ENCODE results near the gene REM2. TPM values are rescaled to one million over a fixed set of nuclear protein-coding genes. Genes with fewer than 3 reads are reported as not detected.

REM2 gene
- total RNA-seq, 1 experiment from 2014 or later: 0.47 TPM

DNA sequence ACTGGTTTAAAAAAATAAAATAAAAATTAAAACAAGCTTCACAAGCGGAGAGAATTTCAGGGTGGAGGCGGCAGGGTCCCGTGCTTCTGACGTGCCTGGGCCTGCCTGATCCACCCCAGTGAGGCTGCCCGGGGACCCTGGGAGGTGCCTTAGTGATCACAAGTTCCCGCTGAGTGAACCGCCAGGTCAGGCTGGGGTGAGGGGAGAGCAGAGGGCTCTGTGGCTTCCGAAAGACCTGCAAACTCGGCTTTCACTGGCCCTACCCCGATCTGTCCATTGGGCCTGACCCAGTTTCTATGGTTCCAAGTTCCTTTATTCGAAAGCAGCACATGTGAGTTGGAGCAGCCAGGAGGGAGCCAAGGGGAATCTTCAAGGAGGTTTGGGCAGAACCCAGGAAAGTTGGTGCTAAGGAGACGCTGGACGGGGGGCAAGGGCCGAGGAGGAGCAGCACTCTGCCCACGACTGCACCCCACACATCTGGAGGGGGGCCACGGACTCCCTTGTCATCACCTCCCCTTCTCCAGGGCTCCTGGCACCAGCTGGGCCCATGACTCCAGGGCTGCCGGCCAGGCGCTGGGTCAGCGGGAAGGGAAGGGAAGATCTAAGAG is 33.7 kb upstream of the REM2 start:
- POLR2A ChIA-PET: no interaction called here
- no peak for DNase-seq (ENCODE audit: low read depth, low spot score)
- H3K27me3 ChIP-seq (ENCODE audit: insufficient read depth, low read length): no peaks in the 10 kb centered on the region
- H3K4me1 ChIP-seq (ENCODE audit: control insufficient read depth in 1 of 2, insufficient read depth in 2 of 2, low read length in 2 of 2): peaks cover 3 to 12% of the 10 kb centered on the region in 2 experiments; a peak in 2 of 4 replicates
- intact Hi-C loops (cut with micrococcal nuclease): no loop called here
- CTCF ChIA-PET: no interaction called here
- no peaks in the 10 kb centered on the region for H3K79me2 ChIP-seq (ENCODE audit: insufficient read depth, low read length)
- H3K4me3 ChIP-seq (replicated peaks in 1 of 2; ENCODE audit: low read depth in 1 of 2, low read length in 2 of 2): no peak overlapping the region
- no peaks in the 10 kb centered on the region for H3K9me2 ChIP-seq (ENCODE audit: insufficient read depth)
- H3K4me2 ChIP-seq (ENCODE audit: low read length): no peak overlapping the region
- H2AFZ ChIP-seq (ENCODE audit: low read depth, low read length, poor library complexity, severe bottlenecking): no peak overlapping the region
- no TSS peak for BruUV-seq (replicated peaks)
- H4K20me1 ChIP-seq (ENCODE audit: insufficient read depth): no peaks in the 10 kb centered on the region
- no peak overlapping the region for H3K27ac ChIP-seq (ENCODE audit: low read depth, low read length)
- no peaks in the 10 kb centered on the region for H3K9me3 ChIP-seq (ENCODE audit: control insufficient read depth in 1 of 2, insufficient read depth in 1 of 2, low read depth in 1 of 2, low read length in 2 of 2)
- RAD21 ChIA-PET (ENCODE audit: low non-redundant PET in 1 of 2, low total read pairs in 2 of 2, uncharacterized antibody in 2 of 2, unreplicated experiment in 2 of 2): no interaction called here
- TF ChIP-seq POLR2AphosphoS5 (IDR thresholded peaks at IDR 0.05; ENCODE audit: low read depth, low read length) (no peak), RAD21 (IDR thresholded peaks at IDR 0.05; ENCODE audit: low read depth) (no peak), SP1 (IDR thresholded peaks at IDR 0.05; ENCODE audit: low read depth) (no peak)
- TF ChIP-seq, protein P1, sequence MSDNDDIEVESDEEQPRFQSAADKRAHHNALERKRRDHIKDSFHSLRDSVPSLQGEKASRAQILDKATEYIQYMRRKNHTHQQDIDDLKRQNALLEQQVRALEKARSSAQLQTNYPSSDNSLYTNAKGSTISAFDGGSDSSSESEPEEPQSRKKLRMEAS (IDR thresholded peaks at IDR 0.05): no peak
- TF ChIP-seq, protein P2, sequence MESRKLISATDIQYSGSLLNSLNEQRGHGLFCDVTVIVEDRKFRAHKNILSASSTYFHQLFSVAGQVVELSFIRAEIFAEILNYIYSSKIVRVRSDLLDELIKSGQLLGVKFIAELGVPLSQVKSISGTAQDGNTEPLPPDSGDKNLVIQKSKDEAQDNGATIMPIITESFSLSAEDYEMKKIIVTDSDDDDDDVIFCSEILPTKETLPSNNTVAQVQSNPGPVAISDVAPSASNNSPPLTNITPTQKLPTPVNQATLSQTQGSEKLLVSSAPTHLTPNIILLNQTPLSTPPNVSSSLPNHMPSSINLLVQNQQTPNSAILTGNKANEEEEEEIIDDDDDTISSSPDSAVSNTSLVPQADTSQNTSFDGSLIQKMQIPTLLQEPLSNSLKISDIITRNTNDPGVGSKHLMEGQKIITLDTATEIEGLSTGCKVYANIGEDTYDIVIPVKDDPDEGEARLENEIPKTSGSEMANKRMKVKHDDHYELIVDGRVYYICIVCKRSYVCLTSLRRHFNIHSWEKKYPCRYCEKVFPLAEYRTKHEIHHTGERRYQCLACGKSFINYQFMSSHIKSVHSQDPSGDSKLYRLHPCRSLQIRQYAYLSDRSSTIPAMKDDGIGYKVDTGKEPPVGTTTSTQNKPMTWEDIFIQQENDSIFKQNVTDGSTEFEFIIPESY (IDR thresholded peaks at IDR 0.05; ENCODE audit: extremely low read depth, insufficient replicate concordance, low read length): no peak
- TF ChIP-seq, protein P3, sequence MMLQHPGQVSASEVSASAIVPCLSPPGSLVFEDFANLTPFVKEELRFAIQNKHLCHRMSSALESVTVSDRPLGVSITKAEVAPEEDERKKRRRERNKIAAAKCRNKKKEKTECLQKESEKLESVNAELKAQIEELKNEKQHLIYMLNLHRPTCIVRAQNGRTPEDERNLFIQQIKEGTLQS (IDR thresholded peaks at IDR 0.05): no peak
- no peaks in the 10 kb centered on the region for H3K36me3 ChIP-seq (ENCODE audit: control insufficient read depth in 1 of 2, insufficient read depth in 2 of 2, low read length in 2 of 2)
- no peak for ATAC-seq
- no peak overlapping the region for H3K9ac ChIP-seq (ENCODE audit: low read length)

Data from HCT116 (cell line).